HPDE6-E6E7 (cell line): ENCODE measurements around the gene TCEAL1.
"Not testable (repeated sequence)": the region's sequence is repeated elsewhere in the genome, so short reads cannot be mapped to it uniquely, and the experiment has no call there.

Experiments used
- DNase-seq: peaks from one replicate; pipeline ENCODE4 v3.0.0; 2011; ENCODE audit warnings: missing footprints; ENCODE audit errors: extremely low spot score

Gene TCEAL1, protein sequence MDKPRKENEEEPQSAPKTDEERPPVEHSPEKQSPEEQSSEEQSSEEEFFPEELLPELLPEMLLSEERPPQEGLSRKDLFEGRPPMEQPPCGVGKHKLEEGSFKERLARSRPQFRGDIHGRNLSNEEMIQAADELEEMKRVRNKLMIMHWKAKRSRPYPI

DNA sequence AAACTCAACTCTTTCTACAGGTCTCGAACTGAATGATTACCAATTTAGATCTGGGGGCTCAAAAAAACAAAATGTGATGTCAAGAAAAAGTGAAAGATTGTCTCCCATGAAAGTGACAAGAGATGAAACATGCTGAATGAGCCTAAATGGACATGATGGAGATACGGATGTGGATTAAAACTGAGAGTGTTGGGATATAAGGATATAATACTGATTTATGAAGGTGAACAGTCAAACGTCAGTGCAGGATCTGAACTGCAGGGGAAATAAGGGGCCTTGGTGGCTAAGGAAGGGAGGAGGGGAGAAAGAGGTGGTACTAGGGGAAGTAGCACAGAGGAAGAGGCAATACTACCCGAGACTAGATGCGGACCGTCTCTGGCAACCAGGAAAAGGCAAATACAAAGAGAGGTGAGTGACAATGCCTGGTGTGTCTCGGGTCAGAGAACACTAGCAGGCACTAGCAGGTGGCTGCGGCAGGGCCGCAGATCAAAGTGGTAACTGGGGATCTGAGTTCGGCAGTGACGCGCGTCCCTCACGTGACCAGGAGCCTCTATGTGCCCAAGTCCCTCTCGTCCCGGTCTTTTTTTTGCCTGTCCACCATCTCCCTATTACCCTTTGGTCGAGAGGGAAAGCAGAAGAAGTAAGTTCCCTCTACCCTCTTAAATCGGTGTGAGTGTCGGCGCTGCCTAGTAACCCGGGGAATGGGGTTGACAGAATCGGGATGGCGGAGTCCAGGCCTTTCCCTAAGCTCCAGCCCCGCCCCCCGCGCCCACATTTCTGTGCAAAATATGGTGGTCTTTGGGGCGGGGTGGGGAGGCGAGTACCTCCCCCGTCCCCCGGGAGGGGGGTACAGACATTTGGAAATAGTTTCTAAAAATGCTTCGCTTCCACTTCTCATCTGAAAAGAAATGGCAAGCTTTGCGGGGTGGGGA lies at the start of gene TCEAL1:
TCEAL1 (plus strand) TSS at position 590 of the 932 bp plus-strand sequence. CDS start 942 bp downstream, outside the sequence.
- DNase-seq = no peak

DNA sequence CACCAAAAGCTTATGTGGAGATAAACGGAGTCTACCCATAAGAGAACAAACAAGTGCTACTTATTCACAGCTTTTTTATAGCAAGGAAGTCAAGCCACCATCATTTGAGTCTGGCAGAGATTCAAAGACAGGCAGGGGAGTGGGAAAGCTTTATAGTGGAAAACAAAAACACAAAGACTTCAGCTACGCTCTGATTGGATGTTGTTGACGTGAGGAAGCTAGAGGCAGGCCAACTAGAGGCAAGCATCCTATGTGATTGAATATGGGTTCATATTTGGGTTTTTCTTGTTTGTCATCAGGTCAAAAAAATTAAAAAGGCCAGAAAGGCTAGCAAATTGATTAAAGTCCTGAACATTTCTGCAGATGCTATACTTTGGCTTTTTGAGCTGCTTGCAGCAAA lies 44.2 kb upstream of the TCEAL1 start:
- no peak for DNase-seq

DNA sequence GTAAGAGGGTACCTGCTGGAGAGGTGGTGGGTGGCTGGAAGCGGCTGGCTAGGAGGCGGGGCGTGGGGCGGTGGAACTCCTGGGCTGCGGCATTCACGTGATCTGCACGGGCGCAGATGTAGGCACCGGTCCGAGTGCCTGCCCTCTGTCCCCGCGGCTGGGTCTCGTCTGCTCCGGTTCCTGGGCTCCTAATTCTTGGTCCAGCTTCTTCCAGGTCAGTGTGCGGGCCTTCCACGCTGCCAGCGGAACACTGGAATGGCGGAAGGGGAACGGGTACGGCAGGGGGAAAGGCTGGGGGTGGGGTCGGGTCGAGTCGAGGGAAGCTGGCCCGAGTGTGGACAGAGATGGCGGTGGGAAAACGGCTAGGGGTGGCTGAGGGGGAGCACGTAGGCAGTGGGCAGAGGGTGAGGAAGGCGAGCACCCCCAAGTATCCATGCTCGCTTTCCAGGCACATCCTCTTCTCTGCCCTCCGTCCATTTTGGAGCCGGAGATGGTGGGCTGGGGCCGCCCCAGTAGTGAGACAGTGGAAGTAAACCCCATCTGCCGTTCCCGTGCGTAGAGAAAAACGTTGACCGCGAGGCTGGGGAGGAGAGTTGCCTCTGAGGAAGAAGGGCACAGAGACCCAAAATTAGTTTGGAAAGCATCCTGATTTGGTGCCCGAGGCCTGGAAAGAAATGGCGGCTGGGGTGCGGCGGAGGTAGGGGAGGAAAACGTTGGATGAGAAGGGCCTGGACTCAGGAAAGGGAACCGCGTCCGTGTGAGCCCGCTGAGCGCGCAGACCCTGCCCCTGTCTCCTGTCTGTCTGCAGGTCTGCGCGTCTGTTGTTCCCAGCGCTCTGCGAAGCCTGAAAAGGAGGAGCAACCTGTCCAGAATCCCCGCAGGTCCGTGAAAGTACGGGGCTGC lies 43.1 kb upstream of the TCEAL1 start, which contains the start of gene TCEAL4:
TCEAL4 (plus strand) TSS at position 105 of the 903 bp plus-strand sequence. CDS start 1,161 bp downstream, outside the sequence.
- DNase-seq = no peak

DNA sequence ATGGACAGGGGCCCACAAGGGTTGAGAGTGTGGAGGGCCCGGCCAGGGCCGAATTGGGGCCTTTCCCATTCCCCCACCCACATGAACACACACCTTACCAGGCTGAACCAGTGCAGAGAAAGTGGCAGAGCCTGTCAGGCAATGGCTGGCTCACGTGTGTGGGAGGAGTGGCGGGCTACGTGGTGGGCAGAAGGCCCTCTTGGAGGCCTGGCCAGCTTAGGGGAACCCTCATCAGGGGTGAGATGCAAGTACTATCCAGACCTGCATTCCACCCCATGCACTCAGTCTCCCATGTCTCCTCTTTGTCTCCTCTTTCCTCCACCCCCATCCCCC lies 42.5 kb upstream of the TCEAL1 start:
- DNase-seq = no peak

DNA sequence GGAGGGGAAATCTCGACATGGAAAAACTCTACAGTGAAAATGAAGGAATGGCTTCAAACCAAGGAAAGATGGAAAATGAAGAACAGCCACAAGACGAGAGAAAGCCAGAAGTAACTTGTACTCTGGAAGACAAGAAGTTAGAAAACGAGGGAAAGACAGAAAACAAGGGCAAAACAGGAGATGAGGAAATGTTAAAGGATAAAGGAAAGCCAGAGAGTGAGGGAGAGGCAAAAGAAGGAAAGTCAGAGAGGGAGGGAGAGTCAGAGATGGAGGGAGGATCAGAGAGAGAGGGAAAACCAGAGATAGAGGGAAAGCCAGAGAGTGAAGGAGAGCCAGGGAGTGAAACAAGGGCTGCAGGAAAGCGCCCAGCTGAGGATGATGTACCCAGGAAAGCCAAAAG lies 42.1 kb upstream of the TCEAL1 start:
- no peak for DNase-seq

DNA sequence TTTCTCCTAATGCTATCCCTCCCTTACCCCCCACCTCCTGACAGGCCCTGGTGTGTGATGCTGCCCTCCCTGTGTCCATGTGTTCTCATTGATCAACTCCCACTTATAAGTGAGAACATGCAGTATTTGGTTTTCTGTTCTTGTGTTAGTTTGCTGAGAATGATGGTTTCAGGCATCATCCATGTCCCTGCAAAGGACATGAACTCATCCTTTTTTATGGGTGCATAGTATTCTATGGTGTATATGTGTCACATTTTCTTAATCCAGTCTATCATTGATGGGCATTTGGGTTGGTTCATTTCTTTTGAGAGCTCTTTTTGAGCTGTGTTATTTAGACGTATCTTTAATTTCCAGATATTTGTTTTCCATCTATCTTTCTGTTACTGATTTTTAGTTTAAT lies 36.5 kb upstream of the TCEAL1 start:
- not testable (repeated sequence) for DNase-seq

DNA sequence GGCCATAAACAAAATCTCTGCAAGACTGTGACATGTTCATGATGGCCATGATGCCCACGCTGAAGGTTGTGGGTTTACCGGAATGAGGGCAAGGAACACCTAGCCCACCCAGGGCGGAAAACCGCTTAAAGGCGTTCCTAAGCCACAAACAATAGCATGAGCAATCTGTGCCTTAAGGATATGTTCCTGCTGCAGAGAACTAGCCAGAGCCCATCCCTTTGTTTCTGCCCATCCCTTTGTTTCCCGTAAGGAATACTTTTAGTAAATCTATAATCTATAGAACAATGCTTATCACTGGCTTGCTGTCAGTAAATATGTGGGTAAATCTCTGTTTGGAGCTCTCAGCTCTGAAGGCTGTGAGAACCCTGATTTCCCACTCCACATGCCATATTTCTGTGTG lies 33.6 kb upstream of the TCEAL1 start:
- not testable (repeated sequence) for DNase-seq

DNA sequence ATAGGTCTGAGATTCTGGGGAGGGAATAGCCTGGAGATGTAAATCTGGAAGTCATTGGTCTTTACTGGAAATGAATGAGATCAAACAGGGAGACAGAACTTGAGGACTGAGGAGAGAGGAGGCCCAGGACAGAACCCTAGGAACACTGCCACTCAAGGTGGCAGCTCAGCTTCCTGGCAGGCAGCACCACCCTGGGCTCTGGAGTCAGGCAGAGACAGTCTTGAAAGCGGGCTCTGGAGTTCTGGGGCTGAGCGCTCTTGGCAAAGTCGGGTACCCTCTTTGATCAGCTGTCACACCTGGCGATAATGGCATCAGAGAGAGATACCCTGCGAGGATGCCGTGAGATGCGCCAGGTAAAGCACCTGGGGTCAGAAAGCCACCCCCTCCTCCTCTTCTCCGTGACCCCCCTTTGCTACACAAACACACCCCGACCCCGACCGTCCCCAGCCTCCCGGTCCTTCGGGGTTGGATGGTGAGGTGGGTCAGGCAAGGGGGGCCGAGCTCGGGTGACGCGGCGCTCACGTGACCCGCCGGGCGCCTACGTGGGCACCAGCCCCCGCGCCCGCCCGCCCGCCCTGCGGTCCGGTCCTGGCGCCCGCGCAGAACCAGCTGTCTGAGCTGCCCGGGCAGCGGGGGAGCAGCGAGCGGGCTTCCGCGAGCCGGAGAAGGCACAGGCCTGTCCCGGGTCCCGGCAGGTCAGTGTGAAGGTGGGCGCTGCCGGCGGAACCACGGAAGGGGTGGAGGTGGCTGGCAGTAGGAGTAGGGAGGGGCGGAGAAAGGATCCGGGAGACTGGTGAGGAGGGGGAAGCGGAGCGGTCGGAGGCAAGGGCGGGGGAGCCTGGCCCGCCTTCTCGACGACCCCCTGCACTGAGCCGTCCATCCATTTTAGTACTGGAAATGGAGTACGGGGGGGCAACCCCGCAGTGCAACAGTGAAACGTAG lies 21.1 kb upstream of the TCEAL1 start, which contains the start of gene TCEAL3:
TCEAL3 (plus strand) TSS at position 600 of the 942 bp plus-strand sequence. CDS start 1,102 bp downstream, outside the sequence.
- DNase-seq = no peak

DNA sequence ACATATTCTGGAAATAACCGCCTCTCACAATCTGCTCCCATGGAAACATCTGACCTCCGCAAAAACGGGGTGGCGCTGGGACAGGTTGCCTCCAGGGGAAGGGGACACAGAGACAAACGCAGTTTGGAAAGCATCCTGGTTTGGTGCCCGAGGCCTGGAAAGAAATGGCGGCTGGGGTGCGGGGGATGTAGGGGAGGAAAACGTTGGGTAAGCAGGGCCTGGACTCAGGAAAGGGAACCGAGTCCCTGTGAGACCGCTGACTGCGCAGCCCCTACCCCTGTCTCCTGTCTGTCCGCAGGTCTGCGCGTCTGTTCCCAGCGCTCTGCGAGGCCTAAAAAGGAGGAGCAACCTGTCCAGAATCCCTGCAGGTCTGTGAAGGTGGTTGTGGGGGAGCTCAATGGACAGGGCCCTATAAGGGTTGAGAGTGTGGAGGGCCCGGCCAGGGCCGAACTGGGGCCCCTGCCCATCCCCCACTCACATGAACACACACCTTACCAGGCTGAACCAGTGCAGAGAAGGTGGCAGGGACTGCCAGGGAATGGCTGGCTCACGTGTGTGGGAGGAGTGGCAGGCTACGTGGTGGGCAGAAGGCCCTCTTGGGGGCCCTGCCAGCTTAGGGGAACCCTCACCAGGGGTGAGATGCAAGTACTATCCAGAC lies 20.3 kb upstream of the TCEAL1 start:
- no peak for DNase-seq

DNA sequence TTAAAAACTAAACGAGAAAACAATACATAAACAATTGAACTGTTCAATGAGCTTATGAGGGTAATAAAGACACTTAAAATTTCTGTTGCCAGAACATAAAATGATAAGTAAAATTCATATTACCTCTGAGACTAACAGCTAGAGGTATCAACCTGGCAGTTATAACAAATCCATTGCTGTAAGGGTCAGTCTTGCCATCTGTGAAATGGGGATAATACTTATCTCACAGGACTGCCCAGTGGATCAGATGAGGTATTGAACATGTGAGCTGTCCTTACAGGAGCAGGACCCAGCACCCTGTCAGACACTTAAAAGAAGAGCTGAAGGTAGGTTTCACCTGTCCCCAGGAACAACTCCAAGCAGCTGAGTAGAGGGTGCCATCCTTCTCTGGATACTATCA lies 18.5 kb upstream of the TCEAL1 start:
- no peak for DNase-seq

DNA sequence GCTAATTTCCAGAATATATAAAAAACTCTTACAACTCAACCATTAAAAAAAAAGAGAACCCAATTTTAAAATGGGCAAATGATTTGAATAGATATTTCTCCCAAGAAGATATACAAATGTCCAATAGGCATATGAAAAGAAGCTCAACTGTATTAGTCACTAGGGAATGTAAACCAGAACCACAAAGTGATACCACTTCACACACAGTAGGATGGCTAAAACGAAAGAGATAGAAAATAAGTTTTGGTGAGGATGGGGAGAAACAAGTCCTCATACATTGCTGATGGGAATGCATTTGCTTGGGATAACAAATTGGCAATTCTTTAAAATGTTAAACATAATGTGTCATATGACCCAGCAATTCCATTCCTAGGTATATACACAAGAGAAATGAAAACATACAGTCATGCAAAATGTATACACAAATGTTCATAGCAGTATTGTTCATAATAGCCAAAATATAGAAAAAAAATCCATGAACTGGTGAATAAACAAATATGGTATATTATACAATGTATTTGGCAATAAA lies 15.3 kb upstream of the TCEAL1 start:
- DNase-seq = no peak

DNA sequence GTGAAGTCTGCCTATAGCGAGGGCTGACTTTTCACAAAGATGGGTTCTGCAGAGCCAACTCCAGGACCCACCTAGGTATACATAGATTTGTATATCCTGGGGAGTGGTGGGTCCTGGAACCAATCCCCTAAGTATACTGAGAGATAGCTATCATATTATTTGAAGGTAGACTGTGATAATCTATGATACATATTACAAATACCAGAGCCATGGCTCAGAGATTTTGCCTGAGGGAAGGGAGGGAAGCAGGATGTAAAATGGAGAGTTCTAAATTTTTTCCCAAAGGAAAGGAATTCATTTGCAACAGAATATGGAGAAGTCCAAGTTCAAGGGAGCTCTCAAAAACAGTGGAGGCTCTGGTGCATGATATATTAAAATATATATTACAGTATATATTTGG lies 13.8 kb upstream of the TCEAL1 start:
- no peak for DNase-seq

DNA sequence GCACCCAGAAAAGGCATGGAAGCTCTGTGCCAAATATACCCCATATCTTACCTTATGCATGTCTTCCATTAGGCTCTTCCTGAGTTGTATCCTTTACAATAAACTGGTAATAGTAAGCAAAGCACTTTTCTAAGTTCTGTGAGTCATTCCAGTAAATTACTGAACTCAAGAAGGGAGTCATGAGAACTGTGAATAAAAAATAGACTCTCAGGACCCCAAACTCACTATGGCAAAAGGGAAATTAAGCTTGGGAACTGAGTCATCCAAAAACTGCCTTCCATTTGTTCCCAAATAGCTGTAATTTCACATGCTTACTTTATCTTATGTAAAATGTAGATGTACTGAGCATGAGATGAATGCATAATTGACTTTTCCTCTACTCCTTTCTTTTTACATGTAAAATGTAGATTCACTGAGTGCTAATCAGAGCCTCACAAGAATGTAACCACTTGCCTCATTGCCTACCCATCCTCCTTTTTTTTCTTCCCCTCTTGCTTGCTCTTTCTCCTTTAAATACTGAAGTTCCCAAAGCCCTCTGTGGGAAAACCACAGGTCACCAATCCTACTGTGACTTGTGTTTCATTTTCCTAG lies 12.9 kb upstream of the TCEAL1 start:
- no peak for DNase-seq

DNA sequence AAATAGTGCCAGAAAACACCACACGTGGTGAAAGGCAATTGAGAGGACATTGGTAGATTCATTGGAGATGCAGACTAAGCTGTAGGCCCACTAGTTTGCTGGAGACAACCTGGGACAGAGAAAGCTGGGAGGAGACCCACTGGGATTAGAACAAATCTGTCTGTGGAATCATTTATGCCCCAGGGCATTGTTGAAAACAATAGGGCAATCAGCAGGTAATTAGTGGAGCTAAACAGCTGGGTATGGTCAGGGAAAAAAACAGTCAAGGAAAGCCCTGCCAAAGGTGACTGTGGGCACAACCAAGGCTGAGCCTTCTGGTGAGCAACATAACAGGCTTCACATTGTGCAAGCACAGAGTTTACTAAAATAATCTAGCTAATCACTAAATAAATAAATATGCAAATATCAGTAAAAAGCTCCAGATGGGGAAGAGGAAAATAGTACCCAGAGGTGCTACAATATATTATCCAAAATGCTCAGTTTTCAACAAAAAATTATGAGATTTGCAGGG lies 12.0 kb upstream of the TCEAL1 start:
- DNase-seq = no peak

DNA sequence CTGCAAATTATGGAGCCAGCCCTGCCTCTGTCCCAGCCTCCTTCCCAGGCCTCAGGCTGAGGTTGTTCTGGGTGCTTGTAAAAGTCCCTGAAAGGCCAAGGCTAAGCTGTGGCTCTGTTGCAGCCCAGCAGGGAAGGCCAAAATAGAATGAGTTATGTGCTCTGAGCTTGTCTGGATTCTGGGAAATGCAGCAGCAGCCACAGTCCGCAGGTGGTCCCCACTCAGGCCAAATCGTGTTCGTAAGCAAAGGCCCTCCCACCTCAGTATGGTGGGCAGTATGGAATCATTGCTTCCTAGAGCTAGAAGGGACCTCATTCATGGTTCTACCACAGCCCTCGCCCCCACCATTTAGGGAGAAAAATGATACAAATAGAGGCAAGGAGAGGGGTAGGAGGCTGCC lies 4.7 kb upstream of the TCEAL1 start:
- no peak for DNase-seq

DNA sequence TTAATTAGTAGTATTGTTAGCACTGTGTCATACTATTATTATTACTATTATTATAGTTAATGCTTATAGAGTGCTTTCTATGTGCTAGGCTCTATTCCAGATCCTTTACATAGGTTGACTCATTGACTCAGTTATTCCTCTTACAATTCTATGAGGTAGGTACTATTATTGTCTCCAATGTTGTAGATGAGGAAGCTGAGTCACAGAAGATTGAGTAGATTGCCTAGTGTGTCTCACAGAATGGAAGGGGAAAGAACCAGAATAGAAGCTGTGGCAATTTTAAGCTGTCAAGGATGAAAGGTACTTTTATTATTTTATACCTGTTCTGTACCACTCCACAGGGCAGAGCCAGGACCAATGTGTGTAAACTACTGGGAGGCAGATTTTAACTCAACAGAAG lies 1.9 kb upstream of the TCEAL1 start:
- DNase-seq = no peak

DNA sequence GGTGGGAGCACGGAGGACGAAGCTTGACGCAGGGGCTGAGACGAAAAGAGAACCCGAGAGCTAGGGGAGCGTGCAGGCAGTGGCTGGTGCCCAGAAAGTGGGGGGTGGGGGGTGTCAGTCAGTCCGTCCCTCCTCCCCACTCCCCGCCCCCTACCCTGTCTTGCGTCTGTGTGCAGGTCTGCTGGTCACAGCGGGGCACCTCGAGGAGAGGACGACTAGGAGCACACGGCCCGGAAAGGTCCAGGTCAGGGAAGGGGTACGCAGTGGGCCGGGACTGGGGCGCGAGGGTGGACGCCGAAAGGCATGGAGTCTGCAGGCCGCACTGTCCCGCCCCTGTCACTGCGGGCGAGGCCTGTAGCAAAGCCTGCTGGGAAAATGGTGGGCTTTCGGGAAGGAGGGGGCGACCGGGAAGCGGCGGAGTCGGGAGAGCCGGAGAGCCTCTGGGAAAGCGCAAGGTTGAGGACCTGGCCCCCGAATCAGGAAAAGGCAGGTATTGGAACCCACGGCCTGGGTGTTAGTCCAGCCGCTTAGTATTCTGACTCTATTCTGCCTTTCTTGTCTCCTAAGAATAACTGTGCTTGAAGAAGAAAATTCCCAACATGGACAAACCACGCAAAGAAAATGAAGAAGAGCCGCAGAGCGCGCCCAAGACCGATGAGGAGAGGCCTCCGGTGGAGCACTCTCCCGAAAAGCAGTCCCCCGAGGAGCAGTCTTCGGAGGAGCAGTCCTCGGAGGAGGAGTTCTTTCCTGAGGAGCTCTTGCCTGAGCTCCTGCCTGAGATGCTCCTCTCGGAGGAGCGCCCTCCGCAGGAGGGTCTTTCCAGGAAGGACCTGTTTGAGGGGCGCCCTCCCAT lies 769 bp downstream of the TCEAL1 start:
- no peak for DNase-seq

DNA sequence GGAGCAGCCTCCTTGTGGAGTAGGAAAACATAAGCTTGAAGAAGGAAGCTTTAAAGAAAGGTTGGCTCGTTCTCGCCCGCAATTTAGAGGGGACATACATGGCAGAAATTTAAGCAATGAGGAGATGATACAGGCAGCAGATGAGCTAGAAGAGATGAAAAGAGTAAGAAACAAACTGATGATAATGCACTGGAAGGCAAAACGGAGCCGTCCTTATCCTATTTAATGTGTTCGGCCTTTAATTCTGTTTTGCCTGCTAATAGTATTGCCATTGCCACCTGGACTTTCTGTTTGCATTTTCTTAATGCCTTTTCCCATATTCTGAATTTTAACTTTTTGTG lies 1.4 kb downstream of the TCEAL1 start:
- DNase-seq = no peak

DNA sequence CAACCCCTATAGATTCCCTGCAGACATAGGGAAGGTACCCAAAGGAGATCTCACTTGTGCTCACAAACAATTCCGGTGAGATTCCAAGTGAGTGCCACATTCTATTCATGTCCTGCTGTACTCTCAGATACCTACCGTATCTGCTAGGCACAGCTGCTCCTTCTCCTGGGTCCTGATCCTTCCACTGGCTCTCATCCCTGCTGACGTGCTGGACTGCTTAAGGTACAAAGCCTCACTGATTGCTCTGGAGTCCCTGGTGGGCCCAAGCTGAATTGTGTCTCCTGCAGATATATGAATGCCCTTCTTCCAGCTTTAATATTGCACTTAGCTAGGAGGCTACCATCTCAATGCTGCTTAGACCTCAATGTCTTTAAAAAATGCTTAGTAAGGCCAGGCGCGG lies 2.4 kb downstream of the TCEAL1 start:
- no peak for DNase-seq
